Keratinocyte (primary cell): Measurements from ENCODE around the gene PIGN.

ENCODE experiments used
- EZH2 ChIP-seq: IDR thresholded peaks from one replicate; pipeline ENCODE4 v1.6.1; 2012; ENCODE audit warnings: inconsistent platforms, mild to moderate bottlenecking, low read length, moderate library complexity
- TF ChIP-seq, protein P1 (sequence below), 3 experiments: IDR thresholded peaks in 1 of 3; conservative IDR thresholded peaks in 1 of 3; optimal IDR thresholded peaks in 1 of 3; 2 replicates in 2 of 3; 3 replicates in 1 of 3; pipeline versions ENCODE3 to v1.5.1; 2011; ENCODE audit warnings: low read length in 3 of 3, mild to moderate bottlenecking in 3 of 3, moderate library complexity in 2 of 3, control low read depth in 1 of 3, inconsistent platforms in 1 of 3; ENCODE audit not compliant: insufficient read depth in 2 of 3; ENCODE audit errors: extremely low read depth in 1 of 3

DNA sequence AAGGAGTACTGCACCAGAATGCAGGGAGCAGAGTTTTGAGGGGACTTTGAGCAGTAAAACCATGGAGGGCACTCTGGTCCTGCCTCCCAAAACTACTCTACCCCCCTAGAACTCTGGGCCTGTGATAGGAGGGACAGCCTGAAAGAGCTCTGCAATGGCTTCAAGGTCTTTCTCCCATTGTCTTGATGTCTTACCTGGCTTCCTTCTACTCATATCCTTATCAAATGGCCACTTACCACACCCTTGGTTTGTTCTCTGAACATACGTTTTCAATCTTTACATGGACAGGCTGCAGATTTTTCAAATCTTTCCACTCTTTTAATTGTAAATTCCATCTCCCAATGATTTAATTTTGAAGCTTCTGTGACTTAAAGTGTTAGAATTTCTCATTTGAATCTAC, 27.9 kb upstream of the PIGN start:
- TF ChIP-seq, protein P1, sequence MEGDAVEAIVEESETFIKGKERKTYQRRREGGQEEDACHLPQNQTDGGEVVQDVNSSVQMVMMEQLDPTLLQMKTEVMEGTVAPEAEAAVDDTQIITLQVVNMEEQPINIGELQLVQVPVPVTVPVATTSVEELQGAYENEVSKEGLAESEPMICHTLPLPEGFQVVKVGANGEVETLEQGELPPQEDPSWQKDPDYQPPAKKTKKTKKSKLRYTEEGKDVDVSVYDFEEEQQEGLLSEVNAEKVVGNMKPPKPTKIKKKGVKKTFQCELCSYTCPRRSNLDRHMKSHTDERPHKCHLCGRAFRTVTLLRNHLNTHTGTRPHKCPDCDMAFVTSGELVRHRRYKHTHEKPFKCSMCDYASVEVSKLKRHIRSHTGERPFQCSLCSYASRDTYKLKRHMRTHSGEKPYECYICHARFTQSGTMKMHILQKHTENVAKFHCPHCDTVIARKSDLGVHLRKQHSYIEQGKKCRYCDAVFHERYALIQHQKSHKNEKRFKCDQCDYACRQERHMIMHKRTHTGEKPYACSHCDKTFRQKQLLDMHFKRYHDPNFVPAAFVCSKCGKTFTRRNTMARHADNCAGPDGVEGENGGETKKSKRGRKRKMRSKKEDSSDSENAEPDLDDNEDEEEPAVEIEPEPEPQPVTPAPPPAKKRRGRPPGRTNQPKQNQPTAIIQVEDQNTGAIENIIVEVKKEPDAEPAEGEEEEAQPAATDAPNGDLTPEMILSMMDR (optimal IDR thresholded peaks at IDR 0.05 in 1 of 3, IDR thresholded peaks at IDR 0.05 in 1 of 3, conservative IDR thresholded peaks at IDR 0.05 in 1 of 3; ENCODE audit: extremely low read depth in 1 of 3, insufficient read depth in 2 of 3, low read length in 3 of 3): no peak
- no peak for TF ChIP-seq EZH2
